ENCODE results near the gene EML4. TPM values are rescaled to one million over a fixed set of nuclear protein-coding genes. Genes with fewer than 3 reads are reported as not detected.

EML4 gene
- total RNA-seq, 1 experiment from 2014 or later = 38.3 TPM

GRCh38 chr2:42312106-42312505 is 143.0 kb downstream of the EML4 start:
- Histone ChIP-seq H3K9me2 (replicated peaks; ENCODE audit: low read length) (no peaks in the 10 kb centered on the region), H3K4me1 (ENCODE audit: insufficient read depth, low read length) (peaks cover 10% of the 10 kb centered on the region), H3K9ac (ENCODE audit: low read length) (no peak overlapping the region), H3K36me3 (ENCODE audit: low read depth, low read length) (no peaks in the 10 kb centered on the region; the same call in 1 of the 2 replicates), H3K4me3 (ENCODE audit: low read length) (no peak overlapping the region), H3F3A (ENCODE audit: low read length, unreplicated experiment) (no peaks in the 10 kb centered on the region), H3K9me3 (ENCODE audit: low read length) (no peaks in the 10 kb centered on the region), H3K27ac (ENCODE audit: low read length) (no peak overlapping the region), H2AFZ (ENCODE audit: low read length) (no peak overlapping the region), H3K27me3 (ENCODE audit: low read length) (no peaks in the 10 kb centered on the region), H3K79me2 (ENCODE audit: low read length) (no peaks in the 10 kb centered on the region), H4K20me1 (ENCODE audit: low read length) (no peaks in the 10 kb centered on the region), H3K4me2 (ENCODE audit: low read length) (no peak overlapping the region)
- ChIA-PET CTCF (no interaction called here), POLR2A (ENCODE audit: unreplicated experiment) (no interaction called here)
- no peak for TF ChIP-seq EZH2phosphoT487 (IDR thresholded peaks at IDR 0.05; ENCODE audit: borderline replicate concordance, low read length)
- DNase-seq (no peak), ATAC-seq (no peak)
- intact Hi-C loops (cut with micrococcal nuclease) = no loop called here
- no TSS peak for BruUV-seq (replicated peaks)

- peak; percentile 68 for DNase-seq
- intact Hi-C loops (cut with micrococcal nuclease) = no loop called here
- Histone ChIP-seq H3K4me1 (ENCODE audit: insufficient read depth, low read length) (peaks cover 10% of the 10 kb centered on the region), H3K9me3 (ENCODE audit: low read length) (no peaks in the 10 kb centered on the region), H2AFZ (ENCODE audit: low read length) (no peak overlapping the region), H3K9ac (ENCODE audit: low read length) (no peak overlapping the region), H3K9me2 (replicated peaks; ENCODE audit: low read length) (no peaks in the 10 kb centered on the region), H3K4me3 (ENCODE audit: low read length) (no peak overlapping the region), H3K27ac (ENCODE audit: low read length) (no peak overlapping the region), H3K4me2 (ENCODE audit: low read length) (no peak overlapping the region), H3K79me2 (ENCODE audit: low read length) (no peaks in the 10 kb centered on the region), H4K20me1 (ENCODE audit: low read length) (no peaks in the 10 kb centered on the region), H3K36me3 (ENCODE audit: low read depth, low read length) (peaks cover 7% of the 10 kb centered on the region; the same call in 1 of the 2 replicates), H3K27me3 (ENCODE audit: low read length) (no peaks in the 10 kb centered on the region), H3F3A (ENCODE audit: low read length, unreplicated experiment) (no peaks in the 10 kb centered on the region)
- POLR2A ChIA-PET (ENCODE audit: unreplicated experiment) = no interaction called here
- CTCF ChIA-PET = no interaction called here
- BruUV-seq (replicated peaks) = no TSS peak
- TF ChIP-seq EZH2phosphoT487 (IDR thresholded peaks at IDR 0.05; ENCODE audit: borderline replicate concordance, low read length) (no peak), CTCF (conservative IDR thresholded peaks at IDR 0.05; ENCODE audit: low read depth, low read length) (no peak), EZH2 (IDR thresholded peaks at IDR 0.05; ENCODE audit: low read length, unreplicated experiment) (no peak)
- peak; percentile 35; the same call in 1 of the 2 replicates for ATAC-seq
Observed at GRCh38 chr2:42314892-42315468, 145.8 kb downstream of the EML4 start.

GRCh38 chr2:42315844-42316470 is 146.8 kb downstream of the EML4 start:
- Histone ChIP-seq H3K36me3 (ENCODE audit: low read depth, low read length) (peaks cover 15% of the 10 kb centered on the region; the same call in 1 of the 2 replicates), H3K4me1 (ENCODE audit: insufficient read depth, low read length) (peaks cover 10% of the 10 kb centered on the region), H3K27me3 (ENCODE audit: low read length) (no peaks in the 10 kb centered on the region), H2AFZ (ENCODE audit: low read length) (no peak overlapping the region), H3K4me2 (ENCODE audit: low read length) (no peak overlapping the region), H3K4me3 (ENCODE audit: low read length) (no peak overlapping the region), H3K9ac (ENCODE audit: low read length) (no peak overlapping the region), H4K20me1 (ENCODE audit: low read length) (no peaks in the 10 kb centered on the region), H3K27ac (ENCODE audit: low read length) (no peak overlapping the region), H3K79me2 (ENCODE audit: low read length) (no peaks in the 10 kb centered on the region), H3K9me2 (replicated peaks; ENCODE audit: low read length) (no peaks in the 10 kb centered on the region), H3K9me3 (ENCODE audit: low read length) (no peaks in the 10 kb centered on the region), H3F3A (ENCODE audit: low read length, unreplicated experiment) (no peaks in the 10 kb centered on the region)
- TF ChIP-seq EZH2phosphoT487 (IDR thresholded peaks at IDR 0.05; ENCODE audit: borderline replicate concordance, low read length) (no peak), EZH2 (IDR thresholded peaks at IDR 0.05; ENCODE audit: low read length, unreplicated experiment) (no peak), CTCF (conservative IDR thresholded peaks at IDR 0.05; ENCODE audit: low read depth, low read length) (no peak)
- ChIA-PET CTCF (interaction anchor here (0.6 kb wide), 1 partner anchor 13 kb away, joined by 3 read pairs; no protein-coding TSS in a partner anchor), POLR2A (ENCODE audit: unreplicated experiment) (no interaction called here)
- ATAC-seq (no peak), DNase-seq (no peak)
- intact Hi-C loops (cut with micrococcal nuclease) = no loop called here
- BruUV-seq (replicated peaks) = no TSS peak
